ENCODE data around the gene SZT2.

The SZT2 gene

GRCh38 chr1:43402089-43402865 lies 12.6 kb downstream of the SZT2 start:
- TF ChIP-seq CTCF (IDR thresholded peaks at IDR 0.05) = no peak
- peaks cover 10% of the 10 kb centered on the region for H3K4me1 ChIP-seq
- no peaks in the 10 kb centered on the region for H3K9me3 ChIP-seq (ENCODE audit: control insufficient read depth, low read length)
- no peaks in the 10 kb centered on the region for H3K36me3 ChIP-seq (ENCODE audit: control insufficient read depth, insufficient read depth, low read length)
- H3K27me3 ChIP-seq (ENCODE audit: control insufficient read depth, insufficient read depth, low read length) = no peaks in the 10 kb centered on the region
- peak overlapping the region; percentile 34 for H3K4me2 ChIP-seq (ENCODE audit: low read length)
- H3K9ac ChIP-seq = no peak overlapping the region
- no peak overlapping the region for H3K27ac ChIP-seq
- H3K79me2 ChIP-seq = peaks cover 12% of the 10 kb centered on the region
- no peak overlapping the region for H3K4me3 ChIP-seq (ENCODE audit: low read depth, low read length)
- no peak overlapping the region for H2AFZ ChIP-seq

DNA sequence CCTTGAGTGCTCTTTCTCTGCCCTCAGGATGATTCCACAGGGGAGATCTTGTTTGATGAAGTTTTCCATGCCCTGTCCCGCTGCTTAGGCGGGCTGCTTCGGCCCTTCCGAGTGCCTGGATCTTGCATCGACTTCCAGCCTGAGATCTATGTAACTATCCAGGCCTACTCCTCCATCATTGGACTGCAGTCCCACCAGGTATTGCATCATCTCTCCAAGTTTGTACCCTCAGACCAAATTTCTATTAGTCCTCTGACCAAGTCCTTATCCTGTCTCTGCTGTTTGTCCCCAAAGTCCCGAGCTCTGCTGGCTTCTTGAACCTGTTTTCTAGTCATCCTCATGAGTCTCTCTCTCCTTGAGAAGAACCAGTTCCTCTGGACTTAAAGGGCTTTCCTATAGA lies 14.7 kb downstream of the SZT2 start:
- TF ChIP-seq CTCF (IDR thresholded peaks at IDR 0.05) = no peak
- H3K4me3 ChIP-seq (ENCODE audit: low read depth, low read length) = no peak overlapping the region
- H3K9me3 ChIP-seq (ENCODE audit: control insufficient read depth, low read length) = no peaks in the 10 kb centered on the region
- H3K79me2 ChIP-seq = peaks cover 12% of the 10 kb centered on the region
- no peaks in the 10 kb centered on the region for H3K36me3 ChIP-seq (ENCODE audit: control insufficient read depth, insufficient read depth, low read length)
- H3K4me2 ChIP-seq (ENCODE audit: low read length) = no peak overlapping the region
- H3K27me3 ChIP-seq (ENCODE audit: control insufficient read depth, insufficient read depth, low read length) = no peaks in the 10 kb centered on the region
- H3K4me1 ChIP-seq = peaks cover 10% of the 10 kb centered on the region
- H3K27ac ChIP-seq = no peak overlapping the region
- H2AFZ ChIP-seq = no peak overlapping the region
- H3K9ac ChIP-seq = no peak overlapping the region

DNA sequence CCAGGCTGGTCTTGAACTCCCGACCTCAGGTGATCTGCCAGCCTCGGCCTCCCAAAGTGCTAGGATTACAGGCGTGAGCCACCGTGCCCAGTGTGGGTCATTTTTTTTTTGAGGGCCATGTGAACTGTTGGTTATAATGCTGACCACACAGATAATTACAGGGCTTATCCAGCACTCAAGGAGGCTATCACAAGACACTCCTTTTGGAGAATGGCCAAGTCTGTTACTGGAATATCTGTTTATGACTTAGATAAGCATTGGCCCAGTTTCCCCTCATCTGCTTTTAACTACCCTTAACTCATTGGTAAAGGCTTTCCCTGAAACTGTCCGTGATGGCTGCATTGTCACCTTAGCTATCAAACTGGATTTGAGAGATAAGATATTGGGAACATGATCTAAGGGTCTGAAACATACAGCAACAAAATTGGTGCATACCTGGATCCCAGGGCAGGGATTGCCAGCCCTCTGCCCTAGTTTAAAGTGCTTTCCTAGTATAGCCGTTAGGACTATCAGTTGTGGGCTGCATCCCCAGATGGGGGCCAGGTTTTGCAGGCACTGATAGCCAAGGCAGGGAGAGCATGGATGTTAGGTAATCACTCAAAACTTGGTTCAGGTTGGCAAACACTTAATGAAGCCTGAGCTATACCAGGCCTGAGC lies 15.6 kb downstream of the SZT2 start:
- H3K4me1 ChIP-seq = peaks cover 10% of the 10 kb centered on the region
- peaks cover 10% of the 10 kb centered on the region for H3K79me2 ChIP-seq
- H3K4me2 ChIP-seq (ENCODE audit: low read length) = no peak overlapping the region
- H3K36me3 ChIP-seq (ENCODE audit: control insufficient read depth, insufficient read depth, low read length) = no peaks in the 10 kb centered on the region
- H3K27ac ChIP-seq = no peak overlapping the region
- H2AFZ ChIP-seq = no peak overlapping the region
- H3K9ac ChIP-seq = no peak overlapping the region
- H3K4me3 ChIP-seq (ENCODE audit: low read depth, low read length) = no peak overlapping the region
- no peaks in the 10 kb centered on the region for H3K27me3 ChIP-seq (ENCODE audit: control insufficient read depth, insufficient read depth, low read length)
- no peak for TF ChIP-seq CTCF (IDR thresholded peaks at IDR 0.05)
- no peaks in the 10 kb centered on the region for H3K9me3 ChIP-seq (ENCODE audit: control insufficient read depth, low read length)

DNA sequence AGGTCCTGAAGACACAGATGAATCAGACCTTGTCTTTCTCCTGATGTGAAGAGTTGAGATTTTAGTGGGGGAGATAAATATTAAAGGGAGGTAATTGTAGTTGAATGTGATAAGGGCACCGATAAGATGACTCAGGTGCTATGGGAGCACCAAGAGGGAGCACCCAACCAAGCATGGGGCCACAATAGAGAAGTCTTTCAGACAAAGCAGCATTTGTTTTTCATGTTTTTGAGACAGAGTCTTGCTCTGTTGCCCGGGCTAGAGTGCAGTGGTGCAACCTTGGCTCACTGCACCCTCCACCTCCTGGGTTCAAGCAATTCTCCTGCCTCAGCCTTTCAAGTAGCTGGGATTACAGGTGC lies 16.2 kb downstream of the SZT2 start:
- no peak overlapping the region for H3K9ac ChIP-seq
- H3K27ac ChIP-seq = no peak overlapping the region
- H3K36me3 ChIP-seq (ENCODE audit: control insufficient read depth, insufficient read depth, low read length) = no peaks in the 10 kb centered on the region
- no peak overlapping the region for H2AFZ ChIP-seq
- H3K9me3 ChIP-seq (ENCODE audit: control insufficient read depth, low read length) = no peaks in the 10 kb centered on the region
- no peak overlapping the region for H3K4me3 ChIP-seq (ENCODE audit: low read depth, low read length)
- H3K27me3 ChIP-seq (ENCODE audit: control insufficient read depth, insufficient read depth, low read length) = no peaks in the 10 kb centered on the region
- TF ChIP-seq CTCF (IDR thresholded peaks at IDR 0.05) = no peak
- peaks cover 10% of the 10 kb centered on the region for H3K4me1 ChIP-seq
- no peak overlapping the region for H3K4me2 ChIP-seq (ENCODE audit: low read length)
- peaks cover 5% of the 10 kb centered on the region for H3K79me2 ChIP-seq
